A673 (cell line): ENCODE results near the gene MS4A7.

Experiments used
- EZH2 ChIP-seq: fragments of 200-600 bp; sonication (generic); IDR thresholded peaks from 2 replicates; pipeline ENCODE4 v1.6.1; 2017; ENCODE audit warnings: borderline replicate concordance, low read depth, mild to moderate bottlenecking, mixed read lengths, antibody characterized with exemption, low read length; ENCODE audit not compliant: poor library complexity, severe bottlenecking
- TF ChIP-seq, protein P1 (sequence below): fragments of 300-800, 200-600 bp; sonication (generic); conservative IDR thresholded peaks from 2 replicates; pipeline ENCODE4 v1.5.1; 2017; ENCODE audit warnings: low read depth, mild to moderate bottlenecking, antibody characterized with exemption, low read length, moderate library complexity, mixed read lengths

DNA sequence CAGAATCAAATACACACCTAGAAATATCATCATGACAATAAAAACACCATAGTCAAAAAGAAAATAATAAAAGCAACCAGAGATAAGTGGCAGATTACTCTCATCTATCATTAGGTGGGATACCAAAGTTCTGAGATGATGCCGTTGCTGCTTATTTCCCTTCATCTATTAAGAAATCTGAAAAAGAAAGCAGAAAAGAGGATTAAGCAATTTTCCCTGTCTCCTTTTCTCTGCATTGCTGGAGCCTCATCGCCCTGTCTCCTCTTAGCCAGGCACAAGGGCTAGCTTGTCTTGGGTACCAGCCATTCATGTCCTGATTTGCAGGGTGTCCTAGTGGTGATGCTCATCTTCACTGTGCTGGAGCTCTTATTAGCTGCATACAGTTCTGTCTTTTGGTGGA, 14.0 kb downstream of the MS4A7 start:
- TF ChIP-seq, protein P1, sequence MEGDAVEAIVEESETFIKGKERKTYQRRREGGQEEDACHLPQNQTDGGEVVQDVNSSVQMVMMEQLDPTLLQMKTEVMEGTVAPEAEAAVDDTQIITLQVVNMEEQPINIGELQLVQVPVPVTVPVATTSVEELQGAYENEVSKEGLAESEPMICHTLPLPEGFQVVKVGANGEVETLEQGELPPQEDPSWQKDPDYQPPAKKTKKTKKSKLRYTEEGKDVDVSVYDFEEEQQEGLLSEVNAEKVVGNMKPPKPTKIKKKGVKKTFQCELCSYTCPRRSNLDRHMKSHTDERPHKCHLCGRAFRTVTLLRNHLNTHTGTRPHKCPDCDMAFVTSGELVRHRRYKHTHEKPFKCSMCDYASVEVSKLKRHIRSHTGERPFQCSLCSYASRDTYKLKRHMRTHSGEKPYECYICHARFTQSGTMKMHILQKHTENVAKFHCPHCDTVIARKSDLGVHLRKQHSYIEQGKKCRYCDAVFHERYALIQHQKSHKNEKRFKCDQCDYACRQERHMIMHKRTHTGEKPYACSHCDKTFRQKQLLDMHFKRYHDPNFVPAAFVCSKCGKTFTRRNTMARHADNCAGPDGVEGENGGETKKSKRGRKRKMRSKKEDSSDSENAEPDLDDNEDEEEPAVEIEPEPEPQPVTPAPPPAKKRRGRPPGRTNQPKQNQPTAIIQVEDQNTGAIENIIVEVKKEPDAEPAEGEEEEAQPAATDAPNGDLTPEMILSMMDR = no peak
- TF ChIP-seq EZH2 = no peak
